NCI-H345 (cell line): ENCODE data around the gene PLEKHJ1.

Source experiments
- DNase-seq: peaks from one replicate; lab custom pipeline; 2025; lab: John Stamatoyannopoulos, UW

PLEKHJ1 gene

GRCh38 chr19:2269244-2270156 is 33.4 kb upstream of the PLEKHJ1 start:
- peak; percentile 97 for DNase-seq

- no peak for DNase-seq
These were observed 32.7 kb upstream of the PLEKHJ1 start for GRCh38 chr19:2268861-2269243.

GRCh38 chr19:2268480-2268830 is 32.3 kb upstream of the PLEKHJ1 start:
- DNase-seq, result no peak

- peak; percentile 39 for DNase-seq
These were observed 30.3 kb upstream of the PLEKHJ1 start for GRCh38 chr19:2266183-2266993.

GRCh38 chr19:2261438-2262172 is 25.5 kb upstream of the PLEKHJ1 start:
- DNase-seq, result no peak

- no peak for DNase-seq
These were observed 24.2 kb upstream of the PLEKHJ1 start for GRCh38 chr19:2260341-2260805.

GRCh38 chr19:2259336-2259735 is 23.2 kb upstream of the PLEKHJ1 start:
- DNase-seq, result no peak

GRCh38 chr19:2255982-2256685 is 20.0 kb upstream of the PLEKHJ1 start, which contains the start of gene JSRP1:
TSS of gene JSRP1 (minus strand) at chr19:2256417. CDS start at chr19:2255314, 1,103 bp downstream.
- DNase-seq, result no peak

GRCh38 chr19:2255112-2255845 is 19.1 kb upstream of the PLEKHJ1 start:
- DNase-seq, result no peak

- no peak for DNase-seq
These were observed 18.1 kb upstream of the PLEKHJ1 start for GRCh38 chr19:2254064-2254872.

GRCh38 chr19:2253106-2254063 is 17.3 kb upstream of the PLEKHJ1 start:
- no peak for DNase-seq

GRCh38 chr19:2252797-2253105 is 16.6 kb upstream of the PLEKHJ1 start:
- DNase-seq, result no peak

- no peak for DNase-seq
These were observed 16.1 kb upstream of the PLEKHJ1 start for GRCh38 chr19:2252055-2252796.

GRCh38 chr19:2251106-2252054 is 15.3 kb upstream of the PLEKHJ1 start:
- DNase-seq, result no peak

- no peak for DNase-seq
These were observed 14.6 kb upstream of the PLEKHJ1 start for GRCh38 chr19:2250766-2251105.

- no peak for DNase-seq
These were observed 14.0 kb upstream of the PLEKHJ1 start for GRCh38 chr19:2249880-2250765.
